HCT116 (cell line): ENCODE results near the gene STAT2.

ENCODE experiments used
- CTCF ChIP-seq, 3 experiments: fragments of 200-600 bp in 1 of 3; sonication (generic) in 1 of 3; IDR thresholded peaks in 2 of 3; conservative IDR thresholded peaks in 1 of 3; 2 replicates each; pipeline ENCODE4 v1.5.1; 2012 to 2017; ENCODE audit warnings: low read depth in 2 of 3, low read length in 2 of 3, antibody characterized with exemption in 1 of 3, borderline replicate concordance in 1 of 3, control low read depth in 1 of 3, mild to moderate bottlenecking in 1 of 3, mixed read lengths in 1 of 3, mixed run types in 1 of 3, moderate library complexity in 1 of 3; ENCODE audit not compliant: insufficient read depth in 1 of 3
- EZH2phosphoT487 ChIP-seq: fragments of 200-600 bp; IDR thresholded peaks from 2 replicates; pipeline ENCODE4 v1.6.1; 2018; ENCODE audit warnings: antibody characterized with exemption, borderline replicate concordance
- POLR2A ChIP-seq: IDR thresholded peaks from 2 replicates; pipeline ENCODE4 v1.7.0; 2011; ENCODE audit warnings: borderline replicate concordance; ENCODE audit not compliant: insufficient read depth, insufficient read length; ENCODE audit errors: extremely low read depth
- REST ChIP-seq: IDR thresholded peaks from 2 replicates; pipeline ENCODE4 v1.6.1; 2012; ENCODE audit warnings: low read depth
- SIN3A ChIP-seq: IDR thresholded peaks from 2 replicates; pipeline ENCODE4 v1.6.1; 2012; ENCODE audit warnings: low read depth
- ZNF274 ChIP-seq: fragments of 200-500 bp; sonication (Bioruptor generic); IDR thresholded peaks from 2 replicates; pipeline ENCODE4 v1.6.1; 2014; ENCODE audit warnings: mild to moderate bottlenecking, low read depth, low read length, inconsistent platforms

GRCh38 chr12:56299308-56299852 lies 60.5 kb downstream of the STAT2 start:
- TF ChIP-seq CTCF (IDR thresholded peaks at IDR 0.05 in 2 of 3, conservative IDR thresholded peaks at IDR 0.05 in 1 of 3; ENCODE audit: borderline replicate concordance in 1 of 3, insufficient read depth in 1 of 3, low read depth in 2 of 3, low read length in 2 of 3) (no peak), SIN3A (no peak), REST (no peak), ZNF274 (no peak), POLR2A (no peak), EZH2phosphoT487 (no peak)
